Calu3 (cell line): ENCODE results near the gene CLEC7A. TPM values are rescaled to one million over a fixed set of nuclear protein-coding genes. Genes with fewer than 3 reads are reported as not detected.

Experiments
- BruUV-seq: library from RNA; stranded (reverse); fragments of 400-500 nt; replicated peaks from 2 replicates; lab custom pipeline; 2021; lab: Mats Ljungman, UMichigan
- CTCF ChIA-PET: fragments of 300-600 bp; sonication (Branson Sonifier 250); formaldehyde crosslinking; loops from one replicate; lab custom pipeline; 2022; ENCODE audit warnings: antibody characterized with exemption; lab: Charles Lee
- DNase-seq: peaks from one replicate; pipeline ENCODE4 v3.0.0; 2022
- H3K27ac Mint-ChIP-seq: one replicate; pipeline ENCODE4 v1.8.0; 2022; ENCODE audit warnings: mixed read lengths; ENCODE audit not compliant: unreplicated experiment
- H3K27me3 Mint-ChIP-seq: one replicate; pipeline ENCODE4 v1.8.0; 2022; ENCODE audit warnings: mixed read lengths; ENCODE audit not compliant: unreplicated experiment
- H3K36me3 Mint-ChIP-seq: one replicate; pipeline ENCODE4 v1.8.0; 2022; ENCODE audit warnings: mild to moderate bottlenecking, moderate library complexity, mixed read lengths; ENCODE audit not compliant: insufficient read depth, unreplicated experiment
- H3K4me1 Mint-ChIP-seq: one replicate; pipeline ENCODE4 v1.8.0; 2022; ENCODE audit warnings: mild to moderate bottlenecking, low read depth, mixed read lengths; ENCODE audit not compliant: unreplicated experiment
- H3K4me3 Mint-ChIP-seq: one replicate; pipeline ENCODE4 v1.8.0; 2022; ENCODE audit warnings: mild to moderate bottlenecking, low read depth, moderate library complexity, mixed read lengths; ENCODE audit not compliant: unreplicated experiment
- H3K9me3 Mint-ChIP-seq: one replicate; pipeline ENCODE4 v1.8.0; 2022; ENCODE audit warnings: low read depth, mixed read lengths; ENCODE audit not compliant: unreplicated experiment
- intact Hi-C: fragments of 100-400 bp; cut with micrococcal nuclease; formaldehyde crosslinking; loops from one replicate; pipeline ENCODE4 v1.10.0; 2022; ENCODE audit not compliant: unreplicated experiment
- total RNA-seq: library from RNA; stranded (reverse); gene quantifications from 2 replicates; pipeline ENCODE4 v1.2.3, GENCODE V29; 2022
- TF ChIP-seq, protein P1 (sequence below): fragments of 200-600 bp; IDR thresholded peaks from one replicate; pipeline ENCODE4 v1.8.0; 2022; ENCODE audit warnings: antibody characterized with exemption; ENCODE audit not compliant: unreplicated experiment

CLEC7A gene
- total RNA-seq, 1 experiment from 2014 or later: 1.2 TPM

- Mint-ChIP-seq H3K27me3 (peaks cover 22% of the 10 kb centered on the region), H3K4me1 (no peaks in the 10 kb centered on the region), H3K4me3 (no peak overlapping the region), H3K27ac (no peak overlapping the region), H3K9me3 (peaks cover 8% of the 10 kb centered on the region), H3K36me3 (no peaks in the 10 kb centered on the region)
- CTCF ChIA-PET: no interaction called here
- intact Hi-C loops: no loop called here
- TF ChIP-seq, protein P1, sequence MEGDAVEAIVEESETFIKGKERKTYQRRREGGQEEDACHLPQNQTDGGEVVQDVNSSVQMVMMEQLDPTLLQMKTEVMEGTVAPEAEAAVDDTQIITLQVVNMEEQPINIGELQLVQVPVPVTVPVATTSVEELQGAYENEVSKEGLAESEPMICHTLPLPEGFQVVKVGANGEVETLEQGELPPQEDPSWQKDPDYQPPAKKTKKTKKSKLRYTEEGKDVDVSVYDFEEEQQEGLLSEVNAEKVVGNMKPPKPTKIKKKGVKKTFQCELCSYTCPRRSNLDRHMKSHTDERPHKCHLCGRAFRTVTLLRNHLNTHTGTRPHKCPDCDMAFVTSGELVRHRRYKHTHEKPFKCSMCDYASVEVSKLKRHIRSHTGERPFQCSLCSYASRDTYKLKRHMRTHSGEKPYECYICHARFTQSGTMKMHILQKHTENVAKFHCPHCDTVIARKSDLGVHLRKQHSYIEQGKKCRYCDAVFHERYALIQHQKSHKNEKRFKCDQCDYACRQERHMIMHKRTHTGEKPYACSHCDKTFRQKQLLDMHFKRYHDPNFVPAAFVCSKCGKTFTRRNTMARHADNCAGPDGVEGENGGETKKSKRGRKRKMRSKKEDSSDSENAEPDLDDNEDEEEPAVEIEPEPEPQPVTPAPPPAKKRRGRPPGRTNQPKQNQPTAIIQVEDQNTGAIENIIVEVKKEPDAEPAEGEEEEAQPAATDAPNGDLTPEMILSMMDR: no peak
- no peak for DNase-seq
- no TSS peak for BruUV-seq
Observed at GRCh38 chr12:10102322-10102721, 27.7 kb downstream of the CLEC7A start.

- Mint-ChIP-seq H3K9me3 (peaks cover 8% of the 10 kb centered on the region), H3K4me3 (no peak overlapping the region), H3K27ac (no peak overlapping the region), H3K27me3 (peaks cover 20% of the 10 kb centered on the region), H3K4me1 (no peaks in the 10 kb centered on the region), H3K36me3 (no peaks in the 10 kb centered on the region)
- no peak for DNase-seq
- TF ChIP-seq, protein P1: no peak
- BruUV-seq: no TSS peak
- intact Hi-C loops: no loop called here
- CTCF ChIA-PET: no interaction called here
Observed at GRCh38 chr12:10101648-10102220, 28.3 kb downstream of the CLEC7A start.

DNA sequence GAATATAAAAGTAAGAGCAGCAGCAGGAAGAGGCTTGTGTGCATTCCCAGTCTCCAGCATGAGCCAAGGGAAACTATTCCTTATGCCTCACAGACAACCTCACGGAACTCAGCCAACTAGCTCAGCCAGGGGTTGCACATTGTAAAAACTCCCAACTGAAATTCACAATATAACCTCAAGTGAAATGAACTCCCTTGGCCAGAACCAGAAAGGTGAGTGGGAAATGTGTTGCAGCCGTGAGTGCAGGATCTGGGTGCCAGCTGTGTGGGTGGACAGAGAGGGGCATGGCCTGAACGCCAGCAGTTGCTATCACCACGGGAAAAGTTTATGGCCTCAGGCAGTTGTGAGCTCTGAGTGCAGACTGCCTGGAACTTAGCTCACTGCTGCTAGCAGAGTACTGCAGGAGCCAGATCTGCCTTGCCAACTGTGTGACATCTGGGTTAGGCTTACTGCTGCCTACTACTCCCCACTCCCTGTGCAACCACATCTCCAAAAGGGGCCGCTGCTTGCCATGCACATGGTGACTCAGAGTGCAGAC is 28.9 kb downstream of the CLEC7A start:
- TF ChIP-seq, protein P1: no peak
- Mint-ChIP-seq H3K4me3 (no peak overlapping the region), H3K27ac (no peak overlapping the region), H3K36me3 (no peaks in the 10 kb centered on the region), H3K27me3 (peaks cover 14% of the 10 kb centered on the region), H3K9me3 (peaks cover 8% of the 10 kb centered on the region), H3K4me1 (no peaks in the 10 kb centered on the region)
- CTCF ChIA-PET: no interaction called here
- DNase-seq: no peak
- intact Hi-C loops: no loop called here
- BruUV-seq: no TSS peak

- DNase-seq: no peak
- Mint-ChIP-seq H3K4me1 (no peaks in the 10 kb centered on the region), H3K27ac (no peak within 1 kb of the TSS), H3K9me3 (peaks cover 4% of the 10 kb centered on the region), H3K36me3 (no peaks in the 10 kb centered on the region), H3K4me3 (no peak within 1 kb of the TSS), H3K27me3 (no peaks in the 10 kb centered on the region)
- CTCF ChIA-PET: no interaction called here
- intact Hi-C loops: no loop called here
- no TSS peak for BruUV-seq
- TF ChIP-seq, protein P1: no peak
Observed at GRCh38 chr12:10098791-10099190, 31.2 kb downstream of the CLEC7A start, which contains the start of gene CLEC1A. TSS of gene CLEC1A (minus strand) at chr12:10098985. CDS start at chr12:10098922, 63 bp downstream.
